Muscle layer of duodenum (tissue), 2 donors: ENCODE measurements around the gene ANAPC4.

Source experiments
- H3K27ac ChIP-seq: one replicate; pipeline ENCODE4 v1.7.0; 2013; ENCODE audit warnings: mild to moderate bottlenecking, low read length
- H3K27me3 ChIP-seq: one replicate; pipeline ENCODE4 v1.7.0; 2013; ENCODE audit warnings: low read depth, mild to moderate bottlenecking, control low read depth, low read length
- H3K36me3 ChIP-seq, 2 donors: one replicate each; pipeline ENCODE4 v1.7.0; 2013; ENCODE audit warnings: low read length in 2 of 2, control low read depth in 1 of 2, mild to moderate bottlenecking in 1 of 2; ENCODE audit not compliant: insufficient read depth in 2 of 2, control insufficient read depth in 1 of 2
- H3K4me1 ChIP-seq, 2 donors: one replicate each; pipeline ENCODE4 v1.7.0; 2013; ENCODE audit warnings: low read length in 2 of 2, mild to moderate bottlenecking in 2 of 2, control low read depth in 1 of 2, moderate library complexity in 1 of 2; ENCODE audit not compliant: insufficient read depth in 2 of 2, control insufficient read depth in 1 of 2
- H3K4me3 ChIP-seq, 2 donors: one replicate each; pipeline ENCODE4 v1.7.0; 2013; ENCODE audit warnings: low read length in 2 of 2, low read depth in 1 of 2, mild to moderate bottlenecking in 1 of 2
- H3K9me3 ChIP-seq, 2 donors: one replicate each; pipeline ENCODE4 v1.7.0; 2013; ENCODE audit warnings: low read length in 2 of 2, control low read depth in 1 of 2, mild to moderate bottlenecking in 1 of 2; ENCODE audit not compliant: control insufficient read depth in 1 of 2
- donor health status: healthy.

Gene ANAPC4

GRCh38 chr4:25413261-25413660, 36.2 kb downstream of the ANAPC4 start:
- Histone ChIP-seq H3K27ac (no peak overlapping the region), H3K4me1 (no peaks in the 10 kb centered on the region), H3K9me3 (no peaks in the 10 kb centered on the region), H3K4me3 (no peak overlapping the region), H3K36me3 (peaks cover 57 to 88% of the 10 kb centered on the region in 2 donors), H3K27me3 (no peaks in the 10 kb centered on the region)

- peaks cover 43 to 56% of the 10 kb centered on the region in 2 donors for H3K36me3 ChIP-seq
- no peaks in the 10 kb centered on the region for H3K27me3 ChIP-seq
- no peak overlapping the region for H3K4me3 ChIP-seq
- H3K27ac ChIP-seq, result no peak overlapping the region
- no peaks in the 10 kb centered on the region for H3K9me3 ChIP-seq
- H3K4me1 ChIP-seq, result no peaks in the 10 kb centered on the region
Measured at GRCh38 chr4:25417014-25417413, 40.0 kb downstream of the ANAPC4 start.

- Histone ChIP-seq H3K4me1 (peaks cover 0 to 4% of the 10 kb centered on the region in 2 donors), H3K9me3 (no peaks in the 10 kb centered on the region), H3K27ac (no peak overlapping the region), H3K36me3 (peaks cover 19 to 27% of the 10 kb centered on the region in 2 donors), H3K4me3 (no peak overlapping the region), H3K27me3 (no peaks in the 10 kb centered on the region)
Measured at GRCh38 chr4:25420931-25421330, 43.9 kb downstream of the ANAPC4 start.

GRCh38 chr4:25421816-25422525, 44.9 kb downstream of the ANAPC4 start:
- Histone ChIP-seq H3K4me1 (peaks cover 0 to 4% of the 10 kb centered on the region in 2 donors), H3K27me3 (no peaks in the 10 kb centered on the region), H3K27ac (no peak overlapping the region), H3K4me3 (no peak overlapping the region), H3K36me3 (peaks cover 11 to 16% of the 10 kb centered on the region in 2 donors), H3K9me3 (no peaks in the 10 kb centered on the region)

- Histone ChIP-seq H3K27ac (no peak overlapping the region), H3K36me3 (peaks cover 1 to 6% of the 10 kb centered on the region in 2 donors), H3K4me3 (no peak overlapping the region), H3K4me1 (peaks cover 0 to 4% of the 10 kb centered on the region in 2 donors), H3K9me3 (no peaks in the 10 kb centered on the region), H3K27me3 (no peaks in the 10 kb centered on the region)
Measured at GRCh38 chr4:25423548-25423947, 46.5 kb downstream of the ANAPC4 start.

- Histone ChIP-seq H3K27me3 (no peaks in the 10 kb centered on the region), H3K27ac (no peak overlapping the region), H3K4me1 (peaks cover 0 to 4% of the 10 kb centered on the region in 2 donors), H3K9me3 (no peaks in the 10 kb centered on the region), H3K36me3 (no peaks in the 10 kb centered on the region), H3K4me3 (no peak overlapping the region)
Measured at GRCh38 chr4:25424539-25425228, 47.6 kb downstream of the ANAPC4 start.

- H3K4me1 ChIP-seq, result peaks cover 0 to 4% of the 10 kb centered on the region in 2 donors
- no peak overlapping the region for H3K4me3 ChIP-seq
- no peaks in the 10 kb centered on the region for H3K36me3 ChIP-seq
- no peaks in the 10 kb centered on the region for H3K27me3 ChIP-seq
- no peak overlapping the region for H3K27ac ChIP-seq
- no peaks in the 10 kb centered on the region for H3K9me3 ChIP-seq
Measured at GRCh38 chr4:25425361-25425760, 48.3 kb downstream of the ANAPC4 start.

GRCh38 chr4:25427871-25428270, 50.8 kb downstream of the ANAPC4 start:
- H3K4me1 ChIP-seq, result peaks cover 0 to 4% of the 10 kb centered on the region in 2 donors
- H3K27ac ChIP-seq, result no peak overlapping the region
- H3K27me3 ChIP-seq, result no peaks in the 10 kb centered on the region
- H3K4me3 ChIP-seq, result no peak overlapping the region
- no peaks in the 10 kb centered on the region for H3K36me3 ChIP-seq
- no peaks in the 10 kb centered on the region for H3K9me3 ChIP-seq

GRCh38 chr4:25430630-25431029, 53.6 kb downstream of the ANAPC4 start:
- Histone ChIP-seq H3K9me3 (no peaks in the 10 kb centered on the region), H3K27ac (no peak overlapping the region), H3K36me3 (no peaks in the 10 kb centered on the region), H3K4me3 (no peak overlapping the region), H3K27me3 (no peaks in the 10 kb centered on the region), H3K4me1 (no peaks in the 10 kb centered on the region)

- Histone ChIP-seq H3K4me3 (no peak overlapping the region), H3K4me1 (no peaks in the 10 kb centered on the region), H3K9me3 (peaks cover 0 to 3% of the 10 kb centered on the region in 2 donors), H3K27ac (no peak overlapping the region), H3K36me3 (no peaks in the 10 kb centered on the region), H3K27me3 (no peaks in the 10 kb centered on the region)
Measured at GRCh38 chr4:25433966-25434827, 57.1 kb downstream of the ANAPC4 start.

GRCh38 chr4:25437926-25438325, 60.9 kb downstream of the ANAPC4 start:
- Histone ChIP-seq H3K27ac (no peak overlapping the region), H3K4me1 (no peaks in the 10 kb centered on the region), H3K27me3 (no peaks in the 10 kb centered on the region), H3K36me3 (no peaks in the 10 kb centered on the region), H3K4me3 (no peak overlapping the region), H3K9me3 (peaks cover 0 to 3% of the 10 kb centered on the region in 2 donors)
